Fibroblast of skin of right biceps (primary cell): ENCODE measurements around the gene CARD18.

Source experiments
- DNase-seq: peaks from one replicate; pipeline ENCODE4 v3.0.0-alpha.2; 2013

The CARD18 gene

DNA sequence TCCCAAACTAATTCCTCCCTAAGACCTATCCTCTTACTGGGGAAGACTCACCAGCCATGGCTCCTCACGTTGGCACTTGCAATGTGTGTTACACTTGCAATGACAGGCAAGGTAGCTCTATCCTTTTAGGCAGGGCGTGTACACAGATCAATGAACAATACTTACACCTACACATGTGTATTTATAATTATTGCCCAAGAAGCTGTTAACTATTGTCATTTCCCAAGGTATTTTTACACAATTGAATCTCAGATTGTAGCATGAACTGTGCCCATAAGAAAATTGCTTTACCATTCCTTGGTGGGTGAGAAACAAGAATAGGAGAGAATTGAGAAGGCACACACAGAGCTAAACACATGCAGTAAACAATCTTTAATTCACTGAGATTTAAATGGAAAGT lies at the start of gene CARD18:
Gene CARD18, minus strand, starts transcription at position 101 of the 400 bp plus-strand sequence. Its CDS starts 43 bp downstream, at position 58.
- no peak for DNase-seq

- no peak for DNase-seq
These were observed 44.4 kb upstream of the CARD18 start for GRCh38 chr11:105183987-105184386.

DNA sequence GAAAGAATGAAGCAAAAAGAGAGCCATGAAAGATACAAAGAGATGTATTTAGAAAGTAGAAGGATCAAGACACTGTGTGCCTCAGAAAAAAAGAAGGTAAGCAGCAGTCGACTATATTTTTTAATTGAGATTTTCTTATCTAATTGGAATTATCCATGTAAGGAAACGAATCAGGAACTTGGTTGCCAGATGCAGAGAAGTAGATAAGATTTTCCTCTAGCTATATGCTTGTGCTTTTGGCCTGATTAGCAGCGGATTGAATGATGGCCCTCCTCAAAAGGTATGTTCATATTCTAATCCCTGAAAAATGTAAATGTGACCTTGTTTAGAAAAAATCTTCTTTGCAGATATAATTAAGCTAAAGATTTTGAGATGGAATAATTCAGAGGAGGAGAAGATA lies 43.9 kb upstream of the CARD18 start:
- no peak for DNase-seq

DNA sequence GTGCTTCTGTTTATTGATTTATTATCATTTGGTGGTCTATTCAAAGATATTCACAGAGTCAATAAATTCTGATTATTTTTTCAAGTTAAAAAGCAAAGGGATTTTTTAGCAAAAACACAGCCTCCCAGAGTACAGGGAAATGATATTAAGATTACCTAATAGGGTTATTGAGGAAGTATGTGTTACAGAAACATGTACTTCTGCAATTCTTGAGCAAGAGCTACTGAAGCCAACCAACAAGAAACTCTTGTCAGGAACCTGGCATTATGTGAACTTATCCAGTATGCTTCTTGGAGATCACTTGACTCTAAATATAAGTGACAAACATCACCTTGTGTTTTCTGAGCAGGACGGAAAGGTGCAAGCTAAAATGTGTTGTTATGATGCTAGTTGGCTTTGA lies 42.0 kb upstream of the CARD18 start:
- DNase-seq = peak; percentile 39

- peak; percentile 91 for DNase-seq
These were observed 41.5 kb upstream of the CARD18 start for GRCh38 chr11:105181100-105181499.

DNA sequence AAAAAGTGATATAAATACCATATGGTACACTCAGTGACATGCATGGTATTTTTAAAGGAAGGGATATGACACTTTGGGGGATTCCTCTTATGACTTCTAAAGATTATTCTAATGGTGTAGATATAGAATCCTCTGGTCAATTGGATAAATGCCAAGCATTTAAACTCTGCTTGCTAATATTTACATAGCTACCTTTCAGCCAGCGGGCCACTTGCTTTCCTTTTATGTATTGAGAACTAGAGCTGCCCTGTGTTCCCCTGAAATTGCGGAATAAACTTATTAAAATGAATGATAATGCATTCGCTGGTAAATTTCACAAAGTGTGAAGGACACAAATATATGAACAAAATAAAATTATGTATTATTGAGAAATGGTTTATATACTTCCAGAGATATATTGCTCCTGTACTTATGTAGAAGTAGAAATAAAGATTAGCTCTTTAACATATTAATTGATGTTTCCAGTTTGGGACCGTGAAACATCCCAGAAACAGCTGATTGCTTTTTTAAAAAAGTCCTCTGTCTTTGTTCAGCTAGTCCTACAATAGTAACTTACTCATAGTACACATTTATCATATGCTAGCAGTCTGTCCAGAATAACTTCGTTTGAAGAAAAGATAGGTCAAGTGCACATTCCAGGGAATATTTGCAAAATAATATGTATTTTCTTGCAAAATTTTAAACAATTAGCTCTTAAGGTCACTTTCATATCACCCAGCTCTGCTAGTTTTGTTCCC lies 40.1 kb upstream of the CARD18 start:
- no peak for DNase-seq

DNA sequence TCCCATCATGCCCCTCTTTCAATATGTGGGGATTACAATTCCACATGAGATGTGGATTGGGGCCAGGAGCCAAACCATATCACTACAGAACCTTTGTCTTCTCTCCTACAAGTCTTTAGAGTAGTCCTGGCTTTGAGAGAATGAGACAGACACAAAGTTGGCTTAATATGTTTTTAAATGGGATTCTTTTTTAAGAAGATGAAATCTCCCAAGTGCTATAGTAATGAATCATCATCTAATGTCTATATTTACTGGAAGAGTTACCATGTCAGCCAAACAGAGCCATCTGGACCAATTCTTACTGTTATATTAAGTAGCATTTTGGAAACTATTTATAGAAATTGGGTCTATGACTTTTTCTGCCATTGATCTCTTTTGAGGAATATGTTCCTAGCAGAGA lies 38.1 kb upstream of the CARD18 start:
- DNase-seq = peak; percentile 94

GRCh38 chr11:105168457-105168856 lies 28.9 kb upstream of the CARD18 start:
- peak; percentile 66 for DNase-seq

GRCh38 chr11:105167244-105167643 lies 27.7 kb upstream of the CARD18 start:
- no peak for DNase-seq

- DNase-seq = no peak
These were observed 24.6 kb upstream of the CARD18 start for GRCh38 chr11:105164208-105164607.

DNA sequence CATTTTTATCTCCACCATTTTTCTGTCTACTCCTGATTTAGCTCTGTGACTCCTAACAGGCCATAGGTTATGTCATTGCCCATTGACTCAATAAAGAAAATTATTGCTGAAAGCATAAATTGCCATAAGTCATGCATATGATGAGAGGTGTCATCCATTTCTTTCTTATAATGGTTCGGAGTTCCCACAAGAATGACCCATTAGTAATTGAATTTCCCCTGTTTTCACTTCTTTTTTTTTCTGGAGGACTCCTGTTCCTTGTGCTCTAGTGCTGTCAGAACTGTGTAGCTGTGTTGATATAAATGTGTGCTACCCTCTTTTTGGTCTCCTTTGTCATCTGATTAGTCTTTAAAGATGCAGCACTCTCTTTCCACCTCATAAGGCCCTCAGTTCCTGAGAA lies 22.9 kb upstream of the CARD18 start:
- DNase-seq = no peak

- no peak for DNase-seq
These were observed 18.9 kb upstream of the CARD18 start for GRCh38 chr11:105158436-105158835.

GRCh38 chr11:105156720-105157119 lies 17.2 kb upstream of the CARD18 start:
- DNase-seq = no peak

- no peak for DNase-seq
These were observed 16.7 kb upstream of the CARD18 start for GRCh38 chr11:105156231-105156630.

GRCh38 chr11:105155679-105156078 lies 16.1 kb upstream of the CARD18 start:
- no peak for DNase-seq

DNA sequence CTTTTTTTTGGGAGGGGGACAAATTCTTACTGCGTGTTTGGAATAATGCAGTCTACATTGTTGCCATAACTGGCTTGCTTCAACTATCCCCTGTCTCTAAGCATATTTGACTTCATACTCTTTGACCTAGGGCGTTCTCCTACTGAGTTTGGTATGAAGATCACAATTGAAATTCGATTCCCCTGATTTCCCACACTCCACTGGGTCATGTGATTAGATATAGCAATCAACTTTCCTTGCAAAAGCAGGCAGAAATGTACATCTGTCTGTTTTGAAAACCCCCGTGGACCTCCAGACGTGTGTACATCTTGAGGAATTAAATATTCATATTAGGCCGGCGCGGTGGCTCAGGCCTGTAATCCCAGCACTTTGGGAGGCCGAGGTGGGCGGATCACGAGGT lies 13.8 kb upstream of the CARD18 start:
- no peak for DNase-seq

DNA sequence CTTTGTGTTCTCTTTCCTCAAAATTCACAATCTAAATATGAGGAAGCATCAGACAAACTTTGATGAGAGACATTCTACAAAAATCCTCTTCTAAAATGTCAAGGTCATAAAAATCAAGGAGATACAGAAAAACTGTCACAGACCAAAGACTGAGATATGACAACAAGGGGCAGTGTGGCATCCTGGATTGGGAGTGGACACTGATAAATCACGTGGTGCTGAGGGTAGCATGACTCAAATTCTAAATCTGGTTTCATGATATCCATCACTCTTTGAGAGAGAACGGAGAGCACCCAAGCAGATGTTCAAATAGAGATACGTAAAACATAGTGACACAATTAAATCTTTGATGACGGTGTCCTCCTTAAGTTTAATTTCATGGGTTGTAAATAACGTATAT lies 13.0 kb upstream of the CARD18 start:
- DNase-seq = no peak

GRCh38 chr11:105152021-105152512 lies 12.5 kb upstream of the CARD18 start:
- DNase-seq = peak; percentile 20

GRCh38 chr11:105149477-105149876 lies 9.9 kb upstream of the CARD18 start:
- no peak for DNase-seq

DNA sequence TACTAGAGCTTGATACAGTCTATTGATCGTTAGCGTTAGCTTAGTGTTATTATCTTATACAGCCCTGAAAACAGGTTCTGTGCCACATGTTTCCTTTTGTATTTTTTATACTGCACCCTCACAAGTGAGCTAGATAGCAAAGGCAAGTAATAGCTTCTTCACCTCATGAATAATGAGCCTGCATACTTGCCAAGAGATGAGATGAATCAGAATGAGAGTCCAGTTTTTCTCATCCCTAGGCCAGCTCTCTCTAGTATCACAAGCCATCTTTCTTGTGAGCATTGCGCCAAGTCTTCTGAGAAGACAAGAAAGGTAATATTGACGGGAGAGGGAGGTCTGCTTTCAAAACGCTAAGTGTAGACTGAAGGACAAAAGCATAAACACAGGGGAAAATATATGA lies 8.7 kb upstream of the CARD18 start:
- peak; percentile 19 for DNase-seq

- peak; percentile 83 for DNase-seq
These were observed 5.3 kb upstream of the CARD18 start for GRCh38 chr11:105144887-105145286.

DNA sequence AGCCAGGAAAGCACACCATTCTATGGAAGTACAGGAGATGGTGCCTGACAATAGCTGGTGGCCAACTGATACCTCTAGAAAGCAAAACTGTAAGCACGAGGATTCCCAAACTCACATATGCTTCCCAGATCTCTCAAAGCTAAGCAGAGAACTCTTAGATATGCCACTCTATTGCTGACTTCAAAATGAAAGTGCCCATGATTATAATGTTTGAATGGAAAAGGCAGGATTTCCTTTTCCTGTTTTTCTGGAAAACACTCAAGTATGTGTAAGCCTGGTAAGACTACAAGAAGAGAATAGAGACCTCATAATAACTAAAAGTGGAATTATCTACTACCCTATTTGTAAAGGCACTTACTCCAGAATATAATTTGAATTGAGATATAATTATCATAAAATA lies 2.6 kb upstream of the CARD18 start:
- no peak for DNase-seq

DNA sequence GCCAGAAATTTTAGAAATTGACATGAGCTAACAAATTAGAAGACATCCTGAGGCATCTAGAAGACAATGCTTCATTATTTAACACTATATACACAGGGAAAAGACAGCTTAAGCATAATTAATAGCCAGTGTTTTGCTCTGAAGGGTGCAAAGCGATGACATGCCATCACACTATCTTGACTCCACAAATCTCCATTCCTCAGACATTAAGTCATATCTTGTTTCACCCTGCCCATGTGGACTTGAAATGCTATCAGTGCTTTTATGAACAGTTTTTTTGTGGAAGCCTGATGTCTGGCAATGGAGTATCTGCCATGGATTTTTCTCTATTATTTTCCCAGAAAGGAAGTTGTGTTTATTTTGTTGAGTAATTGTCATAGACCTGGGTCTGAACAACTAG lies 2.3 kb downstream of the CARD18 start:
- peak; percentile 49 for DNase-seq

DNA sequence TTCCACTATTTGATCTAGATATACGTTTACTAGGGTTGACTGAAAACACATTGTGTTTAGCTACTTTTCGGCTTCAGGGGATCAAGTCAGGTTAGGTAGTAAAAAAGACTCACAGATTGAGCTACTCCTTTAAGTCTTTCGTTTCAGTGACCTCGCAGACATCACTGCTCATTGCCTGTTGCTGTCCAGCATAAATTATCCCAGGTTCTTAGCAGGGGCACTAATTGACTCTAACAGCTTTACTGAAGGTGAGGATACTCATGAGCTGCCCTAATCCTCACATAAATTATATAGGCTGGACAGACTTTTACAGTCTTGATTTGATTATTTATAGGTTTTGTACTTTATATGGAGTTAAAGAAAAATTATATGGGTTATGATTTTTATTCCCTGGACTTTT lies 3.7 kb downstream of the CARD18 start:
- no peak for DNase-seq
